ENCODE data around the gene RNF31.
"Not testable (repeated sequence)": the region's sequence is repeated elsewhere in the genome, so short reads cannot be mapped to it uniquely, and the experiment has no call there.

The RNF31 gene

GRCh38 chr14:24184104-24184970, 37.0 kb downstream of the RNF31 start:
- DNase-seq = no peak

GRCh38 chr14:24185026-24185425, 37.7 kb downstream of the RNF31 start:
- no peak for DNase-seq

GRCh38 chr14:24185741-24186140, 38.4 kb downstream of the RNF31 start:
- DNase-seq = no peak

GRCh38 chr14:24186831-24187538, 39.7 kb downstream of the RNF31 start:
- no peak for DNase-seq

- no peak for DNase-seq
Measured at GRCh38 chr14:24187539-24187915, 40.2 kb downstream of the RNF31 start.

- DNase-seq = peak; percentile 97 to 100
Measured at GRCh38 chr14:24188251-24189058, 41.2 kb downstream of the RNF31 start, which contains the start of gene IPO4. IPO4 (minus strand) TSS chr14:24188816; CDS start chr14:24188787, 29 bp downstream.

- no peak for DNase-seq
Measured at GRCh38 chr14:24189059-24189375, 41.7 kb downstream of the RNF31 start.

GRCh38 chr14:24189460-24189859, 42.2 kb downstream of the RNF31 start:
- no peak for DNase-seq

GRCh38 chr14:24190416-24190815, 43.1 kb downstream of the RNF31 start:
- no peak for DNase-seq

- DNase-seq = no peak
Measured at GRCh38 chr14:24192933-24193332, 45.6 kb downstream of the RNF31 start.

- no peak for DNase-seq
Measured at GRCh38 chr14:24194186-24194872, 47.0 kb downstream of the RNF31 start.

- DNase-seq = no peak
Measured at GRCh38 chr14:24194873-24195185, 47.5 kb downstream of the RNF31 start.

- DNase-seq = peak; percentile 78 to 90
Measured at GRCh38 chr14:24195186-24196070, 48.1 kb downstream of the RNF31 start, which contains the start of gene TM9SF1. TM9SF1 (minus strand) TSS chr14:24195441; CDS start chr14:24195019, 422 bp downstream.

- DNase-seq = peak in 1 of 2 experiments; percentile 50
Measured at GRCh38 chr14:24196071-24197055, 49.1 kb downstream of the RNF31 start.

GRCh38 chr14:24197056-24197450, 49.8 kb downstream of the RNF31 start:
- no peak for DNase-seq

- DNase-seq = no peak
Measured at GRCh38 chr14:24198814-24199524, 51.7 kb downstream of the RNF31 start.

- not testable (repeated sequence) for DNase-seq
Measured at GRCh38 chr14:24202538-24202937, 55.2 kb downstream of the RNF31 start.

- not testable (repeated sequence) for DNase-seq
Measured at GRCh38 chr14:24203249-24203886, 56.1 kb downstream of the RNF31 start.
